Ureter (tissue), 1 donor: ENCODE data around the gene UMPS. TPM values are rescaled to one million over a fixed set of nuclear protein-coding genes. Genes with fewer than 3 reads are reported as not detected.

Experiments
- total RNA-seq: library from RNA; stranded (reverse); gene quantifications from one replicate; pipeline ENCODE4 v1.2.4, GENCODE V29; 2023
- donor health status: DM: yes; HTN: yes; CAD: no.

UMPS gene
- total RNA-seq, 1 donor from 2014 or later, result 33.6 TPM

Other genes with a start within 250 kb of the UMPS start
- 57.7 TPM for gene ITGB5, start 156.9 kb downstream of the UMPS start, total RNA-seq
- gene MUC13, start 204.3 kb downstream of the UMPS start, total RNA-seq, result not detected